Effector CD8-positive, alpha-beta T cell (primary cell): Measurements from ENCODE around the gene TGFBR2.

Source experiments
- DNase-seq: peaks from one replicate; lab custom pipeline; 2025; lab: John Stamatoyannopoulos, UW

Gene TGFBR2

GRCh38 chr3:30673425-30674341, 67.3 kb downstream of the TGFBR2 start:
- DNase-seq, result no peak

- no peak for DNase-seq
Observed at GRCh38 chr3:30675006-30675405, 68.6 kb downstream of the TGFBR2 start.

GRCh38 chr3:30675774-30676173, 69.4 kb downstream of the TGFBR2 start:
- DNase-seq, result no peak

- no peak for DNase-seq
Observed at GRCh38 chr3:30676424-30677346, 70.3 kb downstream of the TGFBR2 start.

GRCh38 chr3:30677347-30677685, 70.9 kb downstream of the TGFBR2 start:
- DNase-seq, result no peak

GRCh38 chr3:30679045-30679444, 72.6 kb downstream of the TGFBR2 start:
- no peak for DNase-seq

- no peak for DNase-seq
Observed at GRCh38 chr3:30680789-30681648, 74.6 kb downstream of the TGFBR2 start.

GRCh38 chr3:30681649-30682211, 75.3 kb downstream of the TGFBR2 start:
- DNase-seq, result no peak

- no peak for DNase-seq
Observed at GRCh38 chr3:30682434-30683155, 76.2 kb downstream of the TGFBR2 start.

- DNase-seq, result no peak
Observed at GRCh38 chr3:30683769-30684168, 77.4 kb downstream of the TGFBR2 start.

GRCh38 chr3:30684356-30684755, 78.0 kb downstream of the TGFBR2 start:
- no peak for DNase-seq

GRCh38 chr3:30685267-30685667, 78.9 kb downstream of the TGFBR2 start:
- no peak for DNase-seq

- DNase-seq, result no peak
Observed at GRCh38 chr3:30686176-30686575, 79.8 kb downstream of the TGFBR2 start.

GRCh38 chr3:30686799-30687198, 80.4 kb downstream of the TGFBR2 start:
- no peak for DNase-seq

GRCh38 chr3:30687930-30688570, 81.6 kb downstream of the TGFBR2 start:
- no peak for DNase-seq

GRCh38 chr3:30688776-30689641, 82.6 kb downstream of the TGFBR2 start:
- DNase-seq, result no peak

GRCh38 chr3:30690199-30690598, 83.8 kb downstream of the TGFBR2 start:
- DNase-seq, result no peak

GRCh38 chr3:30691249-30691880, 85.0 kb downstream of the TGFBR2 start:
- no peak for DNase-seq

- no peak for DNase-seq
Observed at GRCh38 chr3:30691944-30692343, 85.5 kb downstream of the TGFBR2 start.
